SK-N-SH treated with all-trans-retinoic acid at 6 μM for 48 hours (cell line): ENCODE results near the gene PERM1.

Experiments
- ATAC-seq: fragments of 200-7000 bp; cut with Tn5 transposase; 3 replicates; pipeline ENCODE4 v1.9.1; 2020; ENCODE audit warnings: mild to moderate bottlenecking, moderate library complexity
- ARNTL ChIP-seq: fragments of 450-650 bp; formaldehyde crosslinking; IDR thresholded peaks from 2 replicates; pipeline ENCODE4 v1.5.0; 2020; ENCODE audit warnings: low read depth, mild to moderate bottlenecking, moderate library complexity, borderline replicate concordance
- BACH2 ChIP-seq: fragments of 250-450 bp; sonication (Bioruptor Pico); IDR thresholded peaks from 2 replicates; pipeline ENCODE4 v1.9.0; 2021; ENCODE audit warnings: mild to moderate bottlenecking, borderline replicate concordance
- CREB5 ChIP-seq: fragments of 250-450 bp; sonication (Bioruptor Pico); IDR thresholded peaks from 2 replicates; pipeline ENCODE4 v1.5.1; 2020; ENCODE audit warnings: low read depth, mild to moderate bottlenecking, moderate library complexity
- CSDC2 ChIP-seq: fragments of 250-450 bp; sonication (Bioruptor Pico); IDR thresholded peaks from 2 replicates; pipeline ENCODE4 v1.5.0; 2020; ENCODE audit warnings: mild to moderate bottlenecking, moderate library complexity
- CSRNP3 ChIP-seq: fragments of 250-450 bp; sonication (Bioruptor Pico); IDR thresholded peaks from 2 replicates; pipeline ENCODE4 v1.5.1; 2021; ENCODE audit warnings: mild to moderate bottlenecking, moderate library complexity
- ESRRG ChIP-seq: fragments of 250-450 bp; sonication (Bioruptor Pico); IDR thresholded peaks from 2 replicates; pipeline ENCODE4 v1.6.1; 2021; ENCODE audit warnings: mild to moderate bottlenecking
- GLIS3 ChIP-seq: fragments of 250-450 bp; sonication (Bioruptor Pico); IDR thresholded peaks from 2 replicates; pipeline ENCODE4 v1.5.0; 2020; ENCODE audit warnings: mild to moderate bottlenecking, moderate library complexity
- ISL1 ChIP-seq: fragments of 250-450 bp; sonication (Bioruptor Pico); IDR thresholded peaks from 2 replicates; pipeline ENCODE4 v2.1.2; 2022; ENCODE audit warnings: mild to moderate bottlenecking, moderate library complexity
- OSR1 ChIP-seq: fragments of 250-450 bp; sonication (Bioruptor Pico); IDR thresholded peaks from 2 replicates; pipeline ENCODE4 v1.8.0; 2022; ENCODE audit warnings: moderate library complexity, mild to moderate bottlenecking, inconsistent platforms
- PPARA ChIP-seq: fragments of 250-450 bp; sonication (Bioruptor Pico); IDR thresholded peaks from 2 replicates; pipeline ENCODE4 v1.5.0; 2020; ENCODE audit warnings: mild to moderate bottlenecking, borderline replicate concordance
- RARB ChIP-seq: fragments of 250-450 bp; sonication (Bioruptor Pico); IDR thresholded peaks from 2 replicates; pipeline ENCODE4 v1.8.0; 2021; ENCODE audit warnings: mild to moderate bottlenecking, moderate library complexity
- SNAI2 ChIP-seq: fragments of 250-450 bp; sonication (Bioruptor Pico); IDR thresholded peaks from 2 replicates; pipeline ENCODE4 v1.5.0; 2020; ENCODE audit warnings: mild to moderate bottlenecking, moderate library complexity
- TCF4 ChIP-seq: fragments of 250-450 bp; sonication (Bioruptor Pico); IDR thresholded peaks from 2 replicates; pipeline ENCODE4 v1.8.0; 2021; ENCODE audit warnings: mild to moderate bottlenecking, moderate library complexity, borderline replicate concordance
- TOX ChIP-seq: fragments of 250-450 bp; sonication (Bioruptor Pico); IDR thresholded peaks from 2 replicates; pipeline ENCODE4 v1.8.0; 2021; ENCODE audit warnings: mild to moderate bottlenecking, moderate library complexity, borderline replicate concordance
- ZC3H10 ChIP-seq: fragments of 250-450 bp; sonication (Bioruptor Pico); IDR thresholded peaks from 2 replicates; pipeline ENCODE4 v1.5.1; 2021; ENCODE audit warnings: mild to moderate bottlenecking, moderate library complexity
- ZFP30 ChIP-seq: fragments of 450-650 bp; formaldehyde crosslinking; IDR thresholded peaks from 2 replicates; pipeline ENCODE4 v1.5.0; 2022; ENCODE audit warnings: mild to moderate bottlenecking, moderate library complexity
- ZNF565 ChIP-seq: fragments of 450-650 bp; formaldehyde crosslinking; conservative IDR thresholded peaks from 2 replicates; pipeline ENCODE4 v1.5.0; 2020; ENCODE audit warnings: low read depth, mild to moderate bottlenecking, moderate library complexity
- ZNF70 ChIP-seq: fragments of 450-650 bp; formaldehyde crosslinking; IDR thresholded peaks from 2 replicates; pipeline ENCODE4 v1.5.0; 2020; ENCODE audit warnings: mild to moderate bottlenecking, moderate library complexity
- ZNF8 ChIP-seq: fragments of 450-650 bp; formaldehyde crosslinking; IDR thresholded peaks from 2 replicates; pipeline ENCODE4 v1.5.0; 2020; ENCODE audit warnings: mild to moderate bottlenecking, moderate library complexity
- TF ChIP-seq, protein P1 (sequence below): fragments of 250-450 bp; sonication (Bioruptor Pico); IDR thresholded peaks from 2 replicates; pipeline ENCODE4 v1.8.0; 2021; ENCODE audit warnings: low read depth, mild to moderate bottlenecking, moderate library complexity, borderline replicate concordance
- TF ChIP-seq, protein P2 (sequence below): fragments of 250-450 bp; sonication (Bioruptor Pico); IDR thresholded peaks from 2 replicates; pipeline ENCODE4 v1.8.0; 2020; ENCODE audit warnings: mild to moderate bottlenecking, moderate library complexity, borderline replicate concordance

Gene PERM1

GRCh38 chr1:967466-968343 lies 14.2 kb downstream of the PERM1 start:
- TF ChIP-seq ZC3H10 (CRISPR knock-in tag) (no peak), ESRRG (CRISPR knock-in tag) (no peak), OSR1 (CRISPR knock-in tag) (no peak), ARNTL (CRISPR knock-in tag) (no peak), SNAI2 (no peak), CSDC2 (no peak), ZNF565 (no peak), RARB (CRISPR knock-in tag) (no peak)
- TF ChIP-seq, protein P1, sequence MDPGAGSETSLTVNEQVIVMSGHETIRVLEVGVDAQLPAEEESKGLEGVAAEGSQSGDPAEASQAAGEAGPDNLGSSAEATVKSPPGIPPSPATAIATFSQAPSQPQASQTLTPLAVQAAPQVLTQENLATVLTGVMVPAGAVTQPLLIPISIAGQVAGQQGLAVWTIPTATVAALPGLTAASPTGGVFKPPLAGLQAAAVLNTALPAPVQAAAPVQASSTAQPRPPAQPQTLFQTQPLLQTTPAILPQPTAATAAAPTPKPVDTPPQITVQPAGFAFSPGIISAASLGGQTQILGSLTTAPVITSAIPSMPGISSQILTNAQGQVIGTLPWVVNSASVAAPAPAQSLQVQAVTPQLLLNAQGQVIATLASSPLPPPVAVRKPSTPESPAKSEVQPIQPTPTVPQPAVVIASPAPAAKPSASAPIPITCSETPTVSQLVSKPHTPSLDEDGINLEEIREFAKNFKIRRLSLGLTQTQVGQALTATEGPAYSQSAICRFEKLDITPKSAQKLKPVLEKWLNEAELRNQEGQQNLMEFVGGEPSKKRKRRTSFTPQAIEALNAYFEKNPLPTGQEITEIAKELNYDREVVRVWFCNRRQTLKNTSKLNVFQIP (CRISPR knock-in tag): no peak
- ATAC-seq: peak; percentile 9; the same call in 2 of the 3 replicates

- no peak for ATAC-seq
- TF ChIP-seq CSRNP3 (CRISPR knock-in tag) (no peak), CREB5 (no peak), CSDC2 (no peak), GLIS3 (no peak), ZC3H10 (CRISPR knock-in tag) (no peak), BACH2 (CRISPR knock-in tag) (no peak), RARB (CRISPR knock-in tag) (no peak), ZFP30 (CRISPR knock-in tag) (no peak), SNAI2 (no peak), PPARA (CRISPR knock-in tag) (no peak), ZNF70 (no peak), ISL1 (CRISPR knock-in tag) (no peak), ZNF565 (no peak), ZNF8 (no peak)
These were observed 15.1 kb downstream of the PERM1 start for GRCh38 chr1:966704-967300.

DNA sequence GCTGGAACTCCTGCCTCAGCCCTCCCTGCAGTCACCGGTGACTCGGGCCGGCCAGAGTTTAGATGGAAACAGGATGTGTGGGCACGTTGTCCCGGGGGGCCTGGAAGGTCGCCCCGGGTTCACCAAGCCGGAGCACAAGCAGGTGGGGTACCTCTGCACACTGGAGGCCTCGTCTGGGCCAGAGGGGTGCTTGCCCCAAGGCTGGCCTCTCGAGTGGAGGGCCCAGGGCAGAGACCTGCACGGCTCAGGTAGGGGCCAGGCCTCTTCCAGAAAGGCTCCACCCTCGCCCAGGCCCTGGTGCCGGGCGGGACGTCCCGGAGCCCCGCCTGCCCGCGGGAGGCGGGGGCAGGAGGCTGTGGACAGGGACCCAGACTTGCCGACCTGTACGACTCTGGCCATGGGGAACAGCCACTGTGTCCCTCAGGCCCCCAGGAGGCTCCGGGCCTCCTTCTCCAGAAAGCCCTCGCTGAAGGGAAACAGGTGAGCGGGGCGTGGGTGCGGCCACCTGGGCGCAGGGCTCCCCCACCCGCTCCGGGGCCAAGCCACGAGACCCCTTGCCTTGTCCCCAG lies 15.7 kb downstream of the PERM1 start, which contains the start of gene PLEKHN1:
PLEKHN1 (plus strand) TSS at position 348 of the 569 bp plus-strand sequence; CDS start at position 398, 50 bp downstream.
- no peak for ATAC-seq
- no peak for TF ChIP-seq TCF4
- TF ChIP-seq, protein P1 (CRISPR knock-in tag): no peak
- no peak for TF ChIP-seq ZNF565
- TF ChIP-seq OSR1 (CRISPR knock-in tag): no peak
- no peak for TF ChIP-seq ARNTL (CRISPR knock-in tag)
- no peak for TF ChIP-seq CSDC2
- TF ChIP-seq GLIS3: no peak
- TF ChIP-seq ZC3H10 (CRISPR knock-in tag): no peak
- TF ChIP-seq CREB5: no peak
- TF ChIP-seq, protein P2, sequence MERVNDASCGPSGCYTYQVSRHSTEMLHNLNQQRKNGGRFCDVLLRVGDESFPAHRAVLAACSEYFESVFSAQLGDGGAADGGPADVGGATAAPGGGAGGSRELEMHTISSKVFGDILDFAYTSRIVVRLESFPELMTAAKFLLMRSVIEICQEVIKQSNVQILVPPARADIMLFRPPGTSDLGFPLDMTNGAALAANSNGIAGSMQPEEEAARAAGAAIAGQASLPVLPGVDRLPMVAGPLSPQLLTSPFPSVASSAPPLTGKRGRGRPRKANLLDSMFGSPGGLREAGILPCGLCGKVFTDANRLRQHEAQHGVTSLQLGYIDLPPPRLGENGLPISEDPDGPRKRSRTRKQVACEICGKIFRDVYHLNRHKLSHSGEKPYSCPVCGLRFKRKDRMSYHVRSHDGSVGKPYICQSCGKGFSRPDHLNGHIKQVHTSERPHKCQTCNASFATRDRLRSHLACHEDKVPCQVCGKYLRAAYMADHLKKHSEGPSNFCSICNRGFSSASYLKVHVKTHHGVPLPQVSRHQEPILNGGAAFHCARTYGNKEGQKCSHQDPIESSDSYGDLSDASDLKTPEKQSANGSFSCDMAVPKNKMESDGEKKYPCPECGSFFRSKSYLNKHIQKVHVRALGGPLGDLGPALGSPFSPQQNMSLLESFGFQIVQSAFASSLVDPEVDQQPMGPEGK (CRISPR knock-in tag): no peak
- TF ChIP-seq TOX (CRISPR knock-in tag): no peak
- no peak for TF ChIP-seq ZNF70
- TF ChIP-seq ZFP30 (CRISPR knock-in tag): no peak
- no peak for TF ChIP-seq BACH2 (CRISPR knock-in tag)
- no peak for TF ChIP-seq ISL1 (CRISPR knock-in tag)
- TF ChIP-seq PPARA (CRISPR knock-in tag): no peak
- no peak for TF ChIP-seq RARB (CRISPR knock-in tag)
